Parathyroid adenoma (tissue), 2 donors: Measurements from ENCODE around the gene RABIF.
"Not testable (repeated sequence)": the region's sequence is repeated elsewhere in the genome, so short reads cannot be mapped to it uniquely, and the experiment has no call there.

ENCODE experiments used
- H2AFZ ChIP-seq: fragments of 300-600 bp; sonication (generic); one replicate; pipeline ENCODE4 v1.7.0; 2017; ENCODE audit warnings: antibody characterized with exemption, mild to moderate bottlenecking
- H3K27ac ChIP-seq: fragments of 300-600 bp; sonication (generic); one replicate; pipeline ENCODE4 v1.7.0; 2017
- H3K27me3 ChIP-seq: fragments of 300-600 bp; sonication (generic); one replicate; pipeline ENCODE4 v1.7.0; 2017; ENCODE audit warnings: low read length; ENCODE audit not compliant: control insufficient read depth, insufficient read depth
- H3K36me3 ChIP-seq: fragments of 300-600 bp; sonication (generic); one replicate; pipeline ENCODE4 v1.7.0; 2017; ENCODE audit warnings: low read length; ENCODE audit not compliant: control insufficient read depth, insufficient read depth
- H3K4me1 ChIP-seq: fragments of 300-600 bp; sonication (generic); one replicate; pipeline ENCODE4 v1.7.0; 2017; ENCODE audit warnings: control low read depth
- H3K4me2 ChIP-seq: fragments of 300-600 bp; sonication (generic); one replicate; pipeline ENCODE4 v1.7.0; 2017; ENCODE audit warnings: low read length
- H3K4me3 ChIP-seq: fragments of 300-600 bp; sonication (generic); one replicate; pipeline ENCODE4 v1.7.0; 2017; ENCODE audit warnings: low read depth, low read length
- H3K79me2 ChIP-seq: fragments of 300-600 bp; sonication (generic); one replicate; pipeline ENCODE4 v1.7.0; 2017; ENCODE audit warnings: control low read depth
- H3K9ac ChIP-seq: fragments of 300-600 bp; sonication (generic); one replicate; pipeline ENCODE4 v1.7.0; 2017; ENCODE audit warnings: mild to moderate bottlenecking
- H3K9me3 ChIP-seq: fragments of 300-600 bp; sonication (generic); one replicate; pipeline ENCODE4 v1.7.0; 2017; ENCODE audit warnings: low read length; ENCODE audit not compliant: control insufficient read depth
- TF ChIP-seq, protein P1 (sequence below): fragments of 300-600 bp; sonication (generic); IDR thresholded peaks from one replicate; pipeline ENCODE4 v1.7.0; 2017; ENCODE audit warnings: antibody characterized with exemption, mild to moderate bottlenecking
- donor health status: primary hyperparathyroidism.

RABIF gene

DNA sequence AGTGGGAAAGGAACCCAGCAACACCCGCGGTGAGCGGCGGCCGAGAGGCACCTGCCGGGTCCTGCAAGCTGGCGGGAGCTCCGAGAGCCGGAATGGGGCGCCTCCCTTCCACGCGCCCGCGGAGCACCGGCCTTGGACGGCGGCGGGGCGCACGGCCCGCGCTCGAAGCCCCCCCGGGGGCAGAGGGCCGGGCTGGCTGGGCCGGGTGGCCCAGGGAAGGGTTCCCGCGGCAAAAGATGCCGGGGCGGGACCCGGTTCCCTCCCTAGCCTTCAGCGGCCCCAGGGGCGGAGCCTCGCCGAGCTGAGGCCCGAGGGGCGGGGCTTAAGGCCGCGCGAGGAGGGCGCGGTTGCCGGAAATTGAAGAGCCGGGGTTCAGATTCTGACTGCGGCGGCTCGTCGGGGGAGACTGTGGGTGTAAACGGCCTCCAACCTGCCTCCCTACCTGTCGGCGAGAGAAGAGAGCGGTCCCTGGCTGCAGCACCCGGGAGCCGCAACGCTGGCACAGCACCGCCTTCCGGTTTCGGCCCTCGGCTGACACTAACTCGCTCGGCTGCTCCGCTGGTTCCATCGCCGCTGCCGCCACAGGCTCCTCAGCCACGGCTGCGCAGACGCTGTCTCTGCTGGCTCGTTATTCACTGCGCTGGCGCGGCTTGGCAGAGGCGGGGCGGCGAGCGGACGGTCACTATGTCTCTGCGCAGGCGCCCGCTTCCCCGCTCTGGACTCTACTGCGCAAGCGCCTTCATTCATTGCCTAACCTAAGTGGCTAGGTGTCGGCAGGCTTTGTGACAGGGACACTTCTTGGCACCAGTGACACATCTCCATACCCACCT lies at the start of gene RABIF:
Gene RABIF (minus strand): TSS at position 619 of the 830 bp plus-strand sequence. CDS start 51 bp downstream, at position 568.
- Histone ChIP-seq H2AFZ (peak within 1 kb of the TSS; percentile 83), H3K9me3 (no peaks in the 10 kb centered on the region), H3K27ac (peak within 1 kb of the TSS; percentile 68), H3K4me3 (peak within 1 kb of the TSS; percentile 65), H3K36me3 (no peaks in the 10 kb centered on the region), H3K9ac (no peak within 1 kb of the TSS), H3K4me1 (no peaks in the 10 kb centered on the region), H3K27me3 (no peaks in the 10 kb centered on the region), H3K4me2 (peak within 1 kb of the TSS; percentile 77), H3K79me2 (peaks cover 3% of the 10 kb centered on the region)
- TF ChIP-seq, protein P1, sequence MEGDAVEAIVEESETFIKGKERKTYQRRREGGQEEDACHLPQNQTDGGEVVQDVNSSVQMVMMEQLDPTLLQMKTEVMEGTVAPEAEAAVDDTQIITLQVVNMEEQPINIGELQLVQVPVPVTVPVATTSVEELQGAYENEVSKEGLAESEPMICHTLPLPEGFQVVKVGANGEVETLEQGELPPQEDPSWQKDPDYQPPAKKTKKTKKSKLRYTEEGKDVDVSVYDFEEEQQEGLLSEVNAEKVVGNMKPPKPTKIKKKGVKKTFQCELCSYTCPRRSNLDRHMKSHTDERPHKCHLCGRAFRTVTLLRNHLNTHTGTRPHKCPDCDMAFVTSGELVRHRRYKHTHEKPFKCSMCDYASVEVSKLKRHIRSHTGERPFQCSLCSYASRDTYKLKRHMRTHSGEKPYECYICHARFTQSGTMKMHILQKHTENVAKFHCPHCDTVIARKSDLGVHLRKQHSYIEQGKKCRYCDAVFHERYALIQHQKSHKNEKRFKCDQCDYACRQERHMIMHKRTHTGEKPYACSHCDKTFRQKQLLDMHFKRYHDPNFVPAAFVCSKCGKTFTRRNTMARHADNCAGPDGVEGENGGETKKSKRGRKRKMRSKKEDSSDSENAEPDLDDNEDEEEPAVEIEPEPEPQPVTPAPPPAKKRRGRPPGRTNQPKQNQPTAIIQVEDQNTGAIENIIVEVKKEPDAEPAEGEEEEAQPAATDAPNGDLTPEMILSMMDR, result peak; percentile 24

DNA sequence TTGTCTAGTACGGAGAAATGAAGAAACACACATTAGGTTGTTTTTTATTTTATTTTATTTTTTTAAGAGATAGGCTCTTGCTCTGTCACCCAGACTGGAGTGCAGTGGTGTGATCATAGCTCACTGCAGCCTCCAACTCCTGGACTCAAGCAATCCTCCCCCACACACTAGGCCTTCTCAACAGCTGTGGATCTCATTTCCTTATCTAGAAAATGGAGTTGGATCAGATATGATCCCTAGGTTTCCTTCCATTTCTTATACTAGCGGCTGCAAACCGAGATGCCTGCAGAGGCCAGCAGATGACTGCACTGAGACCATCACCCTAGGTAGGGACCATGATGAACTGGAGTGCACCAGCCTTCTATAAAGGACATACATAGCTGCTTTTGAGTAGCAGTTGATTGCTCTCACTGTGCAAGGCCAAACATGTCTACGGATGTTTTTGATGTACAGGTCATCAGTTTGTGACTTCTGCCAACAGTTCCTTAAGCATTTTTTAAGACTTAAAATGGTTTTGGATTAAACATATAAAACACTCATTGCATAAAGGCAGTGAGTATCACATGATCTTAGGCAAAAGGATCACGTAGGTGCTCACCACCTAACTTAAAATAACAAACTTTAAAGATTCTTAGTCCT lies 49.5 kb upstream of the RABIF start:
- no peaks in the 10 kb centered on the region for H3K36me3 ChIP-seq
- no peak overlapping the region for H2AFZ ChIP-seq
- H3K4me3 ChIP-seq, result no peak overlapping the region
- H3K4me2 ChIP-seq, result no peak overlapping the region
- no peaks in the 10 kb centered on the region for H3K4me1 ChIP-seq
- H3K9ac ChIP-seq, result no peak overlapping the region
- TF ChIP-seq, protein P1, result no peak
- H3K27ac ChIP-seq, result no peak overlapping the region
- H3K79me2 ChIP-seq, result no peaks in the 10 kb centered on the region
- H3K27me3 ChIP-seq, result no peaks in the 10 kb centered on the region
- no peaks in the 10 kb centered on the region for H3K9me3 ChIP-seq

DNA sequence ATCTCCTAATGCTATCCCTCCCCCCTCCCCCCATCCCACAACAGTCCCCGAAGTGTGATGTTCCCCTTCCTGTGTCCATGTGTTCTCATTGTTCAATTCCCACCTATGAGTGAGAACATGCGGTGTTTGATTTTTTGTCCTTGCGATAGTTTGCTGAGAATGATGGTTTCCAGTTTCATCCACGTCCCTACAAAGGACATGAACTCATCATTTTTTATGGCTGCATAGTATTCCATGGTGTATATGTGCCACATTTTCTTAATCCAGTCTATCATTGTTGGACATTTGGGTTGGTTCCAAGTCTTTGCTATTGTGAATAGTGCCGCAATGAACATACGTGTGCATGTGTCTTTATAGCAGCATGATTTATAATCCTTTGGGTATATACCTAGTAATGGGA lies 47.5 kb upstream of the RABIF start:
- not testable (repeated sequence) for H3K4me2 ChIP-seq, H3K9me3 ChIP-seq, H3K27ac ChIP-seq, H3K27me3 ChIP-seq, H3K4me3 ChIP-seq, H3K9ac ChIP-seq, H3K79me2 ChIP-seq, H3K36me3 ChIP-seq, H2AFZ ChIP-seq, H3K4me1 ChIP-seq

DNA sequence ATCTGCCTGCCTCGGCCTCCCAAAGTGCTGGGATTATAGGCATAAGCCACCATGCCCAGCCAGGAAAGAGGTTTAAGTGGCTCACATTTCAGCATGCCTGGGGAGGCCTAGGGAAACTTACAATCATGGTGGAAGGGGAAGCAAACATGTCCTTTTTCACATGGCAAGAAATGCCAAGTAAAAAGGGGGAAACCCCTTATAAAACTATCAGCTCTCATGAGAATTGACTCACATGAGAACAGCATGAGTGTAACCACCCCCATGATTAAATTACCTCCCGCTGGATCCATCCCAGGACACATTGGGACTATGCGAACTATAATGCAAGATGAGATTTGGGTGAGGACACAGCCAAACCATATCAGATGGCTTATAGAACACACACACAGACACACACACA lies 46.9 kb upstream of the RABIF start:
- Histone ChIP-seq H3K9me3 (no peaks in the 10 kb centered on the region), H3K36me3 (no peaks in the 10 kb centered on the region), H3K27ac (no peak overlapping the region), H3K27me3 (no peaks in the 10 kb centered on the region), H3K4me3 (no peak overlapping the region), H2AFZ (no peak overlapping the region), H3K9ac (no peak overlapping the region), H3K4me2 (no peak overlapping the region), H3K4me1 (no peaks in the 10 kb centered on the region), H3K79me2 (no peaks in the 10 kb centered on the region)
- TF ChIP-seq, protein P1, result no peak

DNA sequence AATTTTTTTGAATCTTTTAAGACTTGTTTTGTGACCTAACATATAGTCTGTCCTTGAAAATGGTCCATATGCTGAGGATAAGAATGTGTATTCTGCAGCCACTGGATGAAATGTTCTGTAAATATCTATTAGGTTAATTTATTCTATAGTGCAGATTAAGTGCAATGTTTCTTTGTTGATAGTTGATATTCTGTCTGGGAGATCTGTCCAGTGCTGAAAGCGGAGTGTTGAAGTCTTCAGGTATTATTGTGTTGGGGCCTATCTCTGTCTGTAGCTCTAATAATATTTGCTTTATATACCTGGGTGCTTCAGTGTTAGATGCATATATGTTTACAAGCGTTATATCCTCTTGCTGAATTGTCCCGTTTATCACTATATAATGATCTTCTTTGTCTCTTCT lies 45.8 kb upstream of the RABIF start:
- no peak overlapping the region for H3K4me2 ChIP-seq
- no peaks in the 10 kb centered on the region for H3K79me2 ChIP-seq
- TF ChIP-seq, protein P1, result no peak
- no peaks in the 10 kb centered on the region for H3K36me3 ChIP-seq
- H3K9ac ChIP-seq, result no peak overlapping the region
- H3K4me3 ChIP-seq, result no peak overlapping the region
- no peaks in the 10 kb centered on the region for H3K9me3 ChIP-seq
- no peaks in the 10 kb centered on the region for H3K27me3 ChIP-seq
- H3K4me1 ChIP-seq, result no peaks in the 10 kb centered on the region
- H2AFZ ChIP-seq, result no peak overlapping the region
- no peak overlapping the region for H3K27ac ChIP-seq
